Measurements from ENCODE around the gene PRUNE2. TPM values are rescaled to one million over a fixed set of nuclear protein-coding genes. Genes with fewer than 3 reads are reported as not detected.

PRUNE2 gene
- total and polyA plus RNA-seq, 2 of the 13 experiments (the other 11 are each of a cell fraction or from before 2014, with no cell fraction given) = 0.02 TPM; not detected in 1

DNA sequence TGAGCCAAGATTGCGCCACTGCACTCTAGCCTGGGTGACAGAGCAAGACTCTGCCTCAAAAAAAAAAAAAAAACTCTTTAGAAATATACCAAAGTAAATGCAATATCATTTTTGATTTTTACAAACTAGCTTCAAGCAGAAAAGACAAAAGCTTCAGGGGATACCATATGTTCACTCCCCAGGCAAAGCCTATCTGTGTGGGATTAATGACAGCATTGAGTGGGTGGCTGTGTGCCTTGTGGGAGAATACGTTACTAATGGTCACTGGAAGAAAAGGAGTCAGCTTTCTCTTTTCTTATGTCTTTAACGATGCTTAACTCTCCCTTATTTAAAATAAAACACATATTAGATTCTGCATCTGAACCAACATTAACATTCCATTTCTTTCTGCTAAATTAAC is 139.8 kb downstream of the PRUNE2 start:
- no TSS peak for BruUV-seq (replicated peaks)
- no peak overlapping the region for H3K4me3 ChIP-seq (replicated peaks in 1 of 3; ENCODE audit: insufficient read depth in 1 of 3, low read depth in 2 of 3, low read length in 3 of 3)
- H3K4me2 ChIP-seq (ENCODE audit: low read depth, low read length) = no peak overlapping the region
- H3K36me3 ChIP-seq (replicated peaks in 1 of 2; ENCODE audit: control insufficient read depth in 1 of 2, insufficient read depth in 2 of 2, low read length in 2 of 2) = no peaks in the 10 kb centered on the region
- no peaks in the 10 kb centered on the region for H3K4me1 ChIP-seq (ENCODE audit: insufficient read depth, low read length)
- FAIRE-seq (no peak), ATAC-seq (no peak), DNase-seq (ENCODE audit: low spot score) (no peak)
- H3K27me3 ChIP-seq (ENCODE audit: control insufficient read depth in 1 of 2, insufficient read depth in 2 of 2, low read length in 2 of 2) = no peaks in the 10 kb centered on the region
- in situ Hi-C loops (cut with HindIII; ENCODE audit: extremely low pct_ligation_motif_present, low pct_unique_long_range_greater_than_20kb) = no loop called here
- intact Hi-C loops (cut with micrococcal nuclease; ENCODE audit: unreplicated experiment) = no loop called here
- no peak overlapping the region for H2AFZ ChIP-seq (ENCODE audit: low read length)
- 6% methylated on average over 3 of the region's 3 CpGs for WGBS (ENCODE audit: low lambda C conversion rate)
- no peak for TF ChIP-seq XRCC5 (optimal IDR thresholded peaks at IDR 0.05; ENCODE audit: low read length)
- no peaks in the 10 kb centered on the region for H3K79me2 ChIP-seq (ENCODE audit: insufficient read depth, low read length)
- no peaks in the 10 kb centered on the region for H3K9me3 ChIP-seq (ENCODE audit: low read length)
- no peak overlapping the region for H3K9ac ChIP-seq (ENCODE audit: insufficient read depth, low read depth, low read length)
- POLR2A ChIA-PET = no interaction called here
- CTCF ChIA-PET (ENCODE audit: low intra/inter-chr PET ratio, low total read pairs) = no interaction called here
- no peak overlapping the region for H3K27ac ChIP-seq (ENCODE audit: extremely low read length, insufficient read depth, low read length)
- no peaks in the 10 kb centered on the region for H4K20me1 ChIP-seq (ENCODE audit: insufficient read depth, low read length)

- CTCF ChIA-PET (ENCODE audit: low intra/inter-chr PET ratio, low total read pairs) = no interaction called here
- no peaks in the 10 kb centered on the region for H3K27me3 ChIP-seq (ENCODE audit: control insufficient read depth in 1 of 2, insufficient read depth in 2 of 2, low read length in 2 of 2)
Observed at GRCh38 chr9:76764138-76764537, 141.8 kb downstream of the PRUNE2 start, which contains the start of gene PCA3. TSS of gene PCA3 (plus strand) at chr9:76764438.

More at GRCh38 chr9:76764138-76764537, 141.8 kb downstream of the PRUNE2 start, which contains the start of gene PCA3:
- Histone ChIP-seq H3K4me1 (ENCODE audit: insufficient read depth, low read length) (no peaks in the 10 kb centered on the region), H3K36me3 (replicated peaks in 1 of 2; ENCODE audit: control insufficient read depth in 1 of 2, insufficient read depth in 2 of 2, low read length in 2 of 2) (no peaks in the 10 kb centered on the region), H3K9ac (ENCODE audit: insufficient read depth, low read depth, low read length) (no peak within 1 kb of the TSS), H3K9me3 (ENCODE audit: low read length) (no peaks in the 10 kb centered on the region), H3K79me2 (ENCODE audit: insufficient read depth, low read length) (no peaks in the 10 kb centered on the region), H3K4me2 (ENCODE audit: low read depth, low read length) (no peak within 1 kb of the TSS), H2AFZ (ENCODE audit: low read length) (no peak within 1 kb of the TSS), H3K4me3 (replicated peaks in 1 of 3; ENCODE audit: insufficient read depth in 1 of 3, low read depth in 2 of 3, low read length in 3 of 3) (no peak within 1 kb of the TSS), H4K20me1 (ENCODE audit: insufficient read depth, low read length) (no peaks in the 10 kb centered on the region), H3K27ac (ENCODE audit: extremely low read length, insufficient read depth, low read length) (no peak within 1 kb of the TSS)
- in situ Hi-C loops (cut with HindIII; ENCODE audit: extremely low pct_ligation_motif_present, low pct_unique_long_range_greater_than_20kb) (no loop called here), intact Hi-C loops (cut with micrococcal nuclease; ENCODE audit: unreplicated experiment) (no loop called here)
- WGBS (ENCODE audit: low lambda C conversion rate) = 54% methylated on average over 4 of the region's 4 CpGs
- TF ChIP-seq, protein P1, sequence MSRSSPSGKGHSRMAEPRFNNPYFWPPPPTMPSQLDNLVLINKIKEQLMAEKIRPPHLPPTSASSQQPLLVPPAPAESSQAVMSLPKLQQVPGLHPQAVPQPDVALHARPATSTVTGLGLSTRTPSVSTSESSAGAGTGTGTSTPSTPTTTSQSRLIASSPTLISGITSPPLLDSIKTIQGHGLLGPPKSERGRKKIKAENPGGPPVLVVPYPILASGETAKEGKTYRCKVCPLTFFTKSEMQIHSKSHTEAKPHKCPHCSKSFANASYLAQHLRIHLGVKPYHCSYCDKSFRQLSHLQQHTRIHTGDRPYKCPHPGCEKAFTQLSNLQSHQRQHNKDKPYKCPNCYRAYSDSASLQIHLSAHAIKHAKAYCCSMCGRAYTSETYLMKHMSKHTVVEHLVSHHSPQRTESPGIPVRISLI (CRISPR knock-in tag; IDR thresholded peaks at IDR 0.05; ENCODE audit: borderline replicate concordance) = no peak
- TF ChIP-seq ZNF558 (CRISPR knock-in tag; IDR thresholded peaks at IDR 0.05; ENCODE audit: borderline replicate concordance) (no peak), GMEB1 (CRISPR knock-in tag; IDR thresholded peaks at IDR 0.05; ENCODE audit: borderline replicate concordance) (no peak)
- ATAC-seq = no peak
- no peak for DNase-seq (ENCODE audit: low spot score)
- BruUV-seq (replicated peaks) = no TSS peak
- POLR2A ChIA-PET = no interaction called here
- no peak for FAIRE-seq

Measured in HepG2 (cell line).